Forelimb muscle (tissue), 1 donor: ENCODE measurements around the gene DOCK1. TPM values are rescaled to one million over a fixed set of nuclear protein-coding genes. Genes with fewer than 3 reads are reported as not detected.

Experiments
- DNase-seq: peaks from one replicate; pipeline ENCODE4 v3.0.0-alpha.2; 2013; ENCODE audit warnings: low read depth
- polyA plus RNA-seq: library from polyadenylated mRNA; unstranded; fragments of 120-200 nt; gene quantifications from one replicate; pipeline ENCODE4 v1.2.1, GENCODE V29; 2013; ENCODE audit not compliant: insufficient read length

The DOCK1 gene
- polyA plus RNA-seq, 1 donor = 26.7 TPM

GRCh38 chr10:127142136-127142535 lies 236.9 kb downstream of the DOCK1 start:
- no peak for DNase-seq

- no peak for DNase-seq
Observed at GRCh38 chr10:127142856-127143255, 237.6 kb downstream of the DOCK1 start.

- DNase-seq = no peak
Observed at GRCh38 chr10:127145173-127145572, 239.9 kb downstream of the DOCK1 start.

GRCh38 chr10:127146661-127147060 lies 241.4 kb downstream of the DOCK1 start:
- no peak for DNase-seq

- DNase-seq = no peak
Observed at GRCh38 chr10:127148066-127148932, 243.1 kb downstream of the DOCK1 start.

GRCh38 chr10:127148933-127149220 lies 243.6 kb downstream of the DOCK1 start:
- DNase-seq = no peak

GRCh38 chr10:127149501-127150081 lies 244.4 kb downstream of the DOCK1 start:
- no peak for DNase-seq

GRCh38 chr10:127150136-127150535 lies 244.9 kb downstream of the DOCK1 start:
- no peak for DNase-seq

GRCh38 chr10:127151541-127151940 lies 246.3 kb downstream of the DOCK1 start:
- DNase-seq = no peak

GRCh38 chr10:127151981-127152699 lies 246.9 kb downstream of the DOCK1 start:
- no peak for DNase-seq

- DNase-seq = no peak
Observed at GRCh38 chr10:127153181-127153580, 248.0 kb downstream of the DOCK1 start.

GRCh38 chr10:127154831-127155620 lies 249.8 kb downstream of the DOCK1 start:
- no peak for DNase-seq

- DNase-seq = no peak
Observed at GRCh38 chr10:127157089-127157488, 251.9 kb downstream of the DOCK1 start.

GRCh38 chr10:127157506-127158200 lies 252.4 kb downstream of the DOCK1 start:
- no peak for DNase-seq

- DNase-seq = no peak
Observed at GRCh38 chr10:127158662-127159061, 253.4 kb downstream of the DOCK1 start.

- DNase-seq = no peak
Observed at GRCh38 chr10:127159648-127160245, 254.5 kb downstream of the DOCK1 start.

- no peak for DNase-seq
Observed at GRCh38 chr10:127161482-127161881, 256.3 kb downstream of the DOCK1 start.

GRCh38 chr10:127162841-127163240 lies 257.6 kb downstream of the DOCK1 start:
- DNase-seq = no peak

- no peak for DNase-seq
Observed at GRCh38 chr10:127168261-127168660, 263.0 kb downstream of the DOCK1 start.

GRCh38 chr10:127174866-127175265 lies 269.6 kb downstream of the DOCK1 start:
- no peak for DNase-seq
